ENCODE results near the gene TCF4. TPM values are rescaled to one million over a fixed set of nuclear protein-coding genes. Genes with fewer than 3 reads are reported as not detected.

TCF4 gene
- total RNA-seq, 5 donors from 2014 or later (not counting 1 experiment from before 2014, with no cell fraction given) = 2.6 to 11.0 (median 6.6) TPM

DNA sequence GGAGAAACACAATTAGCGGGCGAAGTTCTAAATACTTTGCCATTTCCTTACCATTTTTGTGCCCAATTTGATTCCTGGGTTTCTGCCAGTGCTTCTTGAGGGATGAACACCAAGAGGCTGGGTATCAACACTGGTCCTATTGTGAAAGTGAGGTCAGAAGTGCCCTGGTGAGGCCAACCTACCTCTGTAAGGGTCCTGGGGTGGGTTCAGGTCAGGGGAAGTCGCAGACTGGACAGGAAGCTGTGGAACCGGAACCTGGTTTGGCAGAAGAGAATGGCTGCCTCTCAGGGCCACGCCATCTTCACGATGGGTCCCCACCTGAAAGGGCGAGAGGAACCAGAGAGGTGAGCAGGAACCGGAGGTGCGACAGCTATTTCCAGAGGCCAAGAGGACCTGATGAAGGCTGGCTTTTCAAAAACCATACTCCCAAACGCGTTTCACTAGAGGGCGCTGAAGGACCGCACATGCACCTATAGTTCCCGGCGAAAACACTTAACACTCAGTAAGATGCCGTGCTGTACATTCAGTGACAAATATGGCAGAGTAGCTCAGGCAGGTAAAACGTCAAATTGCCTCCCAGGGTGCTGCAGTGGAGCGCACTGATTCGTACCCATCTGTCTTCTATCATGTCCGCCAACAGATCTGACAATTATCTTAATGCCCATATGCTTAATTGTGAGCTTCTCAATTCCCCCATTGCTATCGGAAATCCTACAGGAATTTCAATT is 353.5 kb downstream of the TCF4 start:
- ATAC-seq (replicated peaks in 1 of 4) (peak in 2 of 4 experiments; percentile 11 to 40), DNase-seq (peak in 30 of 35 experiments; percentile 1 to 56 (median 12))
- Mint-ChIP-seq H3K4me3 (no peak overlapping the region), H3K27ac (no peak overlapping the region), H3K9me3 (no peaks in the 10 kb centered on the region), H3K36me3 (no peaks in the 10 kb centered on the region), H3K27me3 (no peaks in the 10 kb centered on the region), H3K4me1 (no peaks in the 10 kb centered on the region)
- 45% methylated on average over 21 of the region's 21 CpGs for WGBS (ENCODE audit: insufficient coverage)
- Histone ChIP-seq H3K27ac (ENCODE audit: low read length) (no peak overlapping the region), H3K4me1 (ENCODE audit: control insufficient read depth in 1 of 2, extremely low read depth in 1 of 2, insufficient read depth in 2 of 2, low read length in 2 of 2) (no peaks in the 10 kb centered on the region), H3K36me3 (ENCODE audit: control insufficient read depth in 2 of 2, extremely low read depth in 1 of 2, insufficient read depth in 1 of 2, low read length in 1 of 2) (no peaks in the 10 kb centered on the region), H3K9me3 (no peaks in the 10 kb centered on the region), H3K27me3 (replicated peaks in 1 of 2; ENCODE audit: control insufficient read depth in 2 of 2, extremely low read depth in 1 of 2, insufficient read depth in 2 of 2, low read length in 1 of 2) (no peaks in the 10 kb centered on the region), H3K4me3 (ENCODE audit: control insufficient read depth in 1 of 2, extremely low read depth in 1 of 2, low read length in 1 of 2) (no peak overlapping the region)
- CTCF ChIA-PET = interaction anchor here (0.5 to 1.4 kb wide), 7 partner anchors 10 to 1673 kb away, joined by 3 to 7 read pairs (median 3); no protein-coding TSS in a partner anchor
- POLR2A ChIA-PET = no interaction called here

DNA sequence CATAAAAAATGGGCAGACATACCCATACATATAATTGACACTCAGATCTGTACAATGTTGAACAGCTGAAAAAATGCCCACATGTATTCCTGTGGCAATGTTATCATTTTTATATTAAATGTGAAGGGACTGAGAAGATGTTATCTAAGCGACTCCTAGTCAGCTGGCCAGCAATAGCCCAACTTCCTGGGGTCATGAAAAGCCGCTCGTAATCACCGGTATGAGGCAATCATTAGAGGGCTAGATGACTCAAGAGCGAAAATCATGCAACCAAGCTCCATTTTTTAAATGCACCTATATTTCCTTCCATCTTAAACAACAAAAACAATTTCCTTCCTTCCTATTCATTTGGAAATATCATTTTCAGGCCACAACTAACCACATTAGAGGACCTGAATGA is 354.1 kb downstream of the TCF4 start:
- H3K4me1 Mint-ChIP-seq = no peaks in the 10 kb centered on the region
- CTCF ChIA-PET = interaction anchor here (0.6 to 1.4 kb wide), 3 partner anchors 1342 to 1674 kb away, joined by 3 read pairs; no protein-coding TSS in a partner anchor
- ATAC-seq (replicated peaks in 1 of 4) (no peak), DNase-seq (no peak)
- no peaks in the 10 kb centered on the region for H3K36me3 Mint-ChIP-seq
- Histone ChIP-seq H3K36me3 (ENCODE audit: control insufficient read depth in 2 of 2, extremely low read depth in 1 of 2, insufficient read depth in 1 of 2, low read length in 1 of 2) (no peaks in the 10 kb centered on the region), H3K27me3 (replicated peaks in 1 of 2; ENCODE audit: control insufficient read depth in 2 of 2, extremely low read depth in 1 of 2, insufficient read depth in 2 of 2, low read length in 1 of 2) (no peaks in the 10 kb centered on the region), H3K4me3 (ENCODE audit: control insufficient read depth in 1 of 2, extremely low read depth in 1 of 2, low read length in 1 of 2) (no peak overlapping the region), H3K4me1 (ENCODE audit: control insufficient read depth in 1 of 2, extremely low read depth in 1 of 2, insufficient read depth in 2 of 2, low read length in 2 of 2) (no peaks in the 10 kb centered on the region), H3K27ac (ENCODE audit: low read length) (no peak overlapping the region), H3K9me3 (no peaks in the 10 kb centered on the region)
- H3K9me3 Mint-ChIP-seq = no peaks in the 10 kb centered on the region
- POLR2A ChIA-PET = no interaction called here
- 94% methylated on average over 5 of the region's 5 CpGs for WGBS (ENCODE audit: insufficient coverage)
- H3K4me3 Mint-ChIP-seq = no peak overlapping the region
- no peaks in the 10 kb centered on the region for H3K27me3 Mint-ChIP-seq
- H3K27ac Mint-ChIP-seq = no peak overlapping the region

DNA sequence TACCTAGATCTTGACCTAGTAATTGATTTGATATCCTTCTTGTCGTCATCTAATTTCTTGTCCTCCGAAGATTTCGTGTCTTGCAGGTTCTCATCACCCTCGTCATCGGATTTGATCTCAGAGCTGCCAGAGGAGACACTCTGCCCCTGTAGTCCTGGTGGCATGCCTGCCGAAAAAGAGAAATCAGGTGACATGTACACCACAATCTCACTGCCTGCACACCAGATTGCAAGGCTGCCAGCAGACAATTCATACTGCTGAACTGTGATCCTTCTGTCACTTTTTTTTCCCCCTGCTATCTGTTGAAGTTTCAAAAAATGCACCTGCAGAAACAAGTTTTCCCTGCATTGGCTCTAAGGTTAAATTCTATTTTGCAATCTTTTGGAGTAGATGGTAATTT is 355.5 kb downstream of the TCF4 start:
- POLR2A ChIA-PET = no interaction called here

DNA sequence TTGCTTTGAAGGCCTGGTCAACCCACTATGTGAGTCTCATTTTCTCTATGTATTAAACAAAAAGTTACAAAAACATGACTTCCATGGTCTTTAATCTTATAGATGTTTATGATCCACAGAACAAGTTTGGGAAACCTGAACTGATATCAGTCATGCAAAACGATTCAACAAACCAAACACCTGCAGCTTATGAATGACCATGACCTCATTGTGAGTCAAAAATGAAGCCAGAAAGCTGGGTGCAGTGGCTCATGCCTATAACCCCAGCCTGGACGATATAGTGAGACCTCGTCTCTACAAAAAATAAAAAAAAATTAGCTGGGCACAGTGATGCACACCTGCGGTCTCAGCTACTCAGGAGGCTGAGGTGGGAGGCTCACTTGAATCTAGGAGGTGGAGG is 358.3 kb downstream of the TCF4 start:
- Mint-ChIP-seq H3K27me3 (no peaks in the 10 kb centered on the region), H3K4me3 (no peak overlapping the region)

More for the DNA sequence above, 355.5 kb downstream of the TCF4 start:
- H3K36me3 ChIP-seq (ENCODE audit: control insufficient read depth in 2 of 2, extremely low read depth in 1 of 2, insufficient read depth in 1 of 2, low read length in 1 of 2) = no peaks in the 10 kb centered on the region
- no peaks in the 10 kb centered on the region for H3K4me1 ChIP-seq (ENCODE audit: control insufficient read depth in 1 of 2, extremely low read depth in 1 of 2, insufficient read depth in 2 of 2, low read length in 2 of 2)
- CTCF ChIA-PET = interaction anchor here in 1 of 2 donors (0.6 kb wide), 1 partner anchor 1353 kb away, joined by 4 read pairs; no protein-coding TSS in a partner anchor
- Mint-ChIP-seq H3K36me3 (no peaks in the 10 kb centered on the region), H3K27me3 (no peaks in the 10 kb centered on the region), H3K9me3 (no peaks in the 10 kb centered on the region), H3K4me3 (no peak overlapping the region), H3K4me1 (no peaks in the 10 kb centered on the region), H3K27ac (no peak overlapping the region)
- no peak for ATAC-seq (replicated peaks in 1 of 4)
- no peak overlapping the region for H3K4me3 ChIP-seq (ENCODE audit: control insufficient read depth in 1 of 2, extremely low read depth in 1 of 2, low read length in 1 of 2)
- no peaks in the 10 kb centered on the region for H3K27me3 ChIP-seq (replicated peaks in 1 of 2; ENCODE audit: control insufficient read depth in 2 of 2, extremely low read depth in 1 of 2, insufficient read depth in 2 of 2, low read length in 1 of 2)
- no peak for DNase-seq
- no peaks in the 10 kb centered on the region for H3K9me3 ChIP-seq
- no peak overlapping the region for H3K27ac ChIP-seq (ENCODE audit: low read length)
- WGBS (ENCODE audit: insufficient coverage) = 82% methylated on average over 6 of the region's 6 CpGs

DNA sequence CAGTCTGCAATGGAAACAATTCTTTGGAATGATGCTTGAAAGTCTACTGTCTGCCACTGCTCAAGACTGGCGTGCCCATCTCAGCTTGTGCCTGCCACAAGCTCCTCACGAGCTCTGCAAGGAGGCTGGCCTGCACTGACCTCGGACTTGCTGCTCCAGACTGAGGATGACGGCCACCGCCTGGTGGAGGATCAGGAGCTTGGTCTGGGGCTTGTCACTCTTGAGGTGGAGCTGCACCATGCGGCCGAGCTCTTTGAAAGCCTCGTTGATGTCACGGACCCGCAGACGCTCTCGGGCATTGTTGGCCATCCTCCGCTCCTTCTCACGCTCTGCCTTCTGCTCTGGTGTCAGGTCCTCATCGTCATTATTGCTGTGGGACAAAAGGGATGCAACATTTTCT is 359.3 kb downstream of the TCF4 start:
- no peak overlapping the region for H3K27ac ChIP-seq (ENCODE audit: low read length)
- H3K4me3 Mint-ChIP-seq = no peak overlapping the region
- H3K9me3 Mint-ChIP-seq = no peaks in the 10 kb centered on the region
- no peak overlapping the region for H3K4me3 ChIP-seq (ENCODE audit: control insufficient read depth in 1 of 2, extremely low read depth in 1 of 2, low read length in 1 of 2)
- no peaks in the 10 kb centered on the region for H3K27me3 ChIP-seq (replicated peaks in 1 of 2; ENCODE audit: control insufficient read depth in 2 of 2, extremely low read depth in 1 of 2, insufficient read depth in 2 of 2, low read length in 1 of 2)
- H3K4me1 ChIP-seq (ENCODE audit: control insufficient read depth in 1 of 2, extremely low read depth in 1 of 2, insufficient read depth in 2 of 2, low read length in 2 of 2) = no peaks in the 10 kb centered on the region
- H3K4me1 Mint-ChIP-seq = no peaks in the 10 kb centered on the region
- POLR2A ChIA-PET = no interaction called here
- no peak overlapping the region for H3K27ac Mint-ChIP-seq
- no peaks in the 10 kb centered on the region for H3K36me3 ChIP-seq (ENCODE audit: control insufficient read depth in 2 of 2, extremely low read depth in 1 of 2, insufficient read depth in 1 of 2, low read length in 1 of 2)
- no peak for DNase-seq
- H3K27me3 Mint-ChIP-seq = no peaks in the 10 kb centered on the region
- H3K36me3 Mint-ChIP-seq = no peaks in the 10 kb centered on the region
- WGBS (ENCODE audit: insufficient coverage) = 86% methylated on average over 11 of the region's 15 CpGs
- no peaks in the 10 kb centered on the region for H3K9me3 ChIP-seq
- CTCF ChIA-PET = no interaction called here
- no peak for ATAC-seq (replicated peaks in 1 of 4)

More for the DNA sequence above, 358.3 kb downstream of the TCF4 start:
- Histone ChIP-seq H3K9me3 (no peaks in the 10 kb centered on the region), H3K27ac (ENCODE audit: low read length) (no peak overlapping the region), H3K36me3 (ENCODE audit: control insufficient read depth in 2 of 2, extremely low read depth in 1 of 2, insufficient read depth in 1 of 2, low read length in 1 of 2) (no peaks in the 10 kb centered on the region), H3K4me3 (ENCODE audit: control insufficient read depth in 1 of 2, extremely low read depth in 1 of 2, low read length in 1 of 2) (no peak overlapping the region), H3K27me3 (replicated peaks in 1 of 2; ENCODE audit: control insufficient read depth in 2 of 2, extremely low read depth in 1 of 2, insufficient read depth in 2 of 2, low read length in 1 of 2) (no peaks in the 10 kb centered on the region), H3K4me1 (ENCODE audit: control insufficient read depth in 1 of 2, extremely low read depth in 1 of 2, insufficient read depth in 2 of 2, low read length in 2 of 2) (no peaks in the 10 kb centered on the region)
- no peak for ATAC-seq (replicated peaks in 1 of 4)
- Mint-ChIP-seq H3K36me3 (no peaks in the 10 kb centered on the region), H3K27ac (no peak overlapping the region), H3K4me1 (no peaks in the 10 kb centered on the region), H3K9me3 (no peaks in the 10 kb centered on the region)
- POLR2A ChIA-PET = no interaction called here
- CTCF ChIA-PET = no interaction called here
- no peak for DNase-seq
- no CpG with 5 or more reads among the region's 4 CpGs for WGBS (ENCODE audit: insufficient coverage)

DNA sequence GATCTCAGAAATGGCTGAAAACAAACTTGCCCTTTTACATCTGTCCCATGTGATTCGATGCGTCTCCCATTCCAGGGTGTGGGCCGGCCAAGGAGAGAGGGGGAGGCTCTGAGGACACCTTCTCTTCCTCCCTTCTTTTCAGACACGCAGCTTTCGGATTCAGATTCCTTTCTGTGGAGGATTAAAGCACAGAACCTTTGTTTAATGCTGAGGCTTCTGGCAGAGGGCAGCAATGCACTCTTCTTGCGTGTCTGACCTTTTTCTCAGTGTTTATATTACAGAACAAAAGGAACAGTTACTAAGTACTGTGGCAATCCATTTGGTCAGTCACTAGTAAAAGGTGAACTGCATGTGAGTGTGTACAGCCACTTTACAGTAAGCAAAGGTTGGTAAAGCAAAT is 359.8 kb downstream of the TCF4 start:
- CTCF ChIA-PET = no interaction called here
- no peak overlapping the region for H3K27ac ChIP-seq (ENCODE audit: low read length)
- POLR2A ChIA-PET = no interaction called here
- H3K4me3 ChIP-seq (ENCODE audit: control insufficient read depth in 1 of 2, extremely low read depth in 1 of 2, low read length in 1 of 2) = no peak overlapping the region
- Mint-ChIP-seq H3K27ac (no peak overlapping the region), H3K4me1 (no peaks in the 10 kb centered on the region), H3K4me3 (no peak overlapping the region), H3K9me3 (no peaks in the 10 kb centered on the region), H3K27me3 (no peaks in the 10 kb centered on the region), H3K36me3 (no peaks in the 10 kb centered on the region)
- no peaks in the 10 kb centered on the region for H3K36me3 ChIP-seq (ENCODE audit: control insufficient read depth in 2 of 2, extremely low read depth in 1 of 2, insufficient read depth in 1 of 2, low read length in 1 of 2)
- 100% methylated on average over 3 of the region's 6 CpGs for WGBS (ENCODE audit: insufficient coverage)
- H3K4me1 ChIP-seq (ENCODE audit: control insufficient read depth in 1 of 2, extremely low read depth in 1 of 2, insufficient read depth in 2 of 2, low read length in 2 of 2) = no peaks in the 10 kb centered on the region
- no peaks in the 10 kb centered on the region for H3K27me3 ChIP-seq (replicated peaks in 1 of 2; ENCODE audit: control insufficient read depth in 2 of 2, extremely low read depth in 1 of 2, insufficient read depth in 2 of 2, low read length in 1 of 2)
- no peak for DNase-seq
- H3K9me3 ChIP-seq = no peaks in the 10 kb centered on the region
- no peak for ATAC-seq (replicated peaks in 1 of 4)

Data from T-cell (primary cell).